Epithelial cell of prostate (primary cell): Measurements from ENCODE around the gene NCOA1.

Experiments
- DNase-seq: peaks from one replicate; pipeline ENCODE4 v3.0.0-alpha.2; 2011; ENCODE audit warnings: low read depth, low spot score
- H3K27ac ChIP-seq: fragments of 450-650 bp; 2 replicates; pipeline ENCODE4 v1.5.1; 2017; ENCODE audit warnings: mild to moderate bottlenecking

The NCOA1 gene

DNA sequence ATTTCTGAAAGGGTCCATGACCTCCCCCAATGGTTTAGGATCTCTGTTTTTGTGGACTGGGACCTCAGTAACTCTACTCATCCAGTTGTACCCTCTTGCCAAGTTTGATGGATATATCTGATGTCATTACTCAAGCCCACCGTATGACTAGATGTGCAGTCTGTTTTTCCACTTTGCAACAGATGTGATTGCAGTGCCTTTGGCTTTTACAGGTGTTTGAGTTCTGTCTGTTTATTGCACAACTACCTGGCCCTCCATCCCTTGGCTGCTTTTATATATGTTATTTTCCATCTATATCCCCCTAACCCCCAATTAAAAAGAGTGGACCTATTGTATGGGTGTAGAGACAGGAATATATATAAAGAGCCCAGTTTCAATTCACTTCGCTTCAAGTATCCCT is 10.8 kb downstream of the NCOA1 start:
- H3K27ac ChIP-seq = no peak overlapping the region
- DNase-seq = no peak

DNA sequence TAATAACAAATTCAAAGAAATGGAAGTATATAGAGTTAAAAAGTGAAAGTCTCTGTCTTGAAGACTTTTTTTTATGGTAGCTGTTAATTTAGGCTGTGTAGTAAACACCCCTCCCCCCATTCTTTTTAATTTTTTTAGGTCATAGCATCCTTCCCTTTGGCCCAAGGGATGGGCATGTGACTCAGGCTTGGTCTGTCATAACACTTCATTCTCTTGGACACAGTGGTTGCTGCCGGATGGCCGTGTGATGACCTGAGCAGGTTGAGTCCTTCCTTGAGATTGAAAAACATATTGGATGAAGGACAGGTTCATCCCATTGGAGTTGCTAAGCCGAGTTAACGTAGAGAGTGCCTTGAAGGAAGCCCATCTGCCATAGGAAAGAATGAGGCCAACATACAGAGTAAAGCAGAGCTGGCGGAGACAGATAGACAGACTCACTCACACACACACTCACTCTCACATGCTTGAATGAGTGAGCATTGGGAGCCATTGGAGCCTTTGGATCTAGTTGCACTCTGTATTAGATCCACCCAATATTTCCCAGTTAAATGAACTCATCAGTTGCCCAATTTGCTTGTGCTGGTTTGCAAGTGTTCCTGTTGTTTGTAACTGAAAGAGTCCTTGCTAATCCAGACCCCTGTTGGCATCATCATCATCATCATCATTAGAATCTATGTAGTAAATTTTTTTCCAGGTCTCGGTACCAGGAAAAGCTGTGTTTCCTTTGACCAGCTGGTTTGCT is 14.7 kb downstream of the NCOA1 start:
- DNase-seq = no peak
- no peak overlapping the region for H3K27ac ChIP-seq

DNA sequence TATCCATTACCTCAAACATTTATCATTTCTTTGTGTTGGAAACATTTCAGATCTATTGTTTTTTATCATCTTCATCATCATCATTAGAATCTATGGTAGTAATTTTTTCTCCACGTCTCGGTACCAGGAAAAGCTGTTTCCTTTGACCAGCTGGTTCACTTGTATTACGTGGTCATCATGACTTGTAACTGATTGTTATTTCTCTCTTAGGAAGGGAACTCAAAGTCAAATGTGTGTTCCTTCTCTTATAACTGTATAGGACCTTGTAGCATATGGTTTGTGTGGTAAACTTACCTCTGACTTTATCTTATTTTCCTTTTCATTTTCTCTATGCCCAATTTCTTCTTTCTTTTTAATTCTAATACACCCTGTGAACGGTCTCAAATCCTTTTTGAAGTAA is 16.5 kb downstream of the NCOA1 start:
- DNase-seq = no peak
- no peak overlapping the region for H3K27ac ChIP-seq

DNA sequence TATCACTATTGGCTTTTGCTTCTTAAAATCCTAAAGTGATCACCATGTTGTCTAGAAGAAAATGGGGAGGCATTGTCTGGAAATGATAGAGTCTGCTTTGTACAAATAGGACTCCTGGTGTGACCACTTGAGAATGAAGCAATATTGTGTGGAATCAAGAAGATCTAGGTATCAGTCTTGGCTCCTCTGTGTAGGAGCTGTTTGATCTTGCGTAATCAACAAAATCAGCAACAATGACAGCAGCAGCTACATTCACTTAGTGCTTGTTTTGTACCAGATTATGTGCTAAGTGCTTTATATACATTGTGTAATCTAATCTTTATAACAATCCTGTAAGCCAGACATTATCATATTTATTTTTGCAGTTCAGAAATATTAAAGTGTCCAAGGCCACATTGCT is 17.8 kb downstream of the NCOA1 start:
- no peak overlapping the region for H3K27ac ChIP-seq
- no peak for DNase-seq

DNA sequence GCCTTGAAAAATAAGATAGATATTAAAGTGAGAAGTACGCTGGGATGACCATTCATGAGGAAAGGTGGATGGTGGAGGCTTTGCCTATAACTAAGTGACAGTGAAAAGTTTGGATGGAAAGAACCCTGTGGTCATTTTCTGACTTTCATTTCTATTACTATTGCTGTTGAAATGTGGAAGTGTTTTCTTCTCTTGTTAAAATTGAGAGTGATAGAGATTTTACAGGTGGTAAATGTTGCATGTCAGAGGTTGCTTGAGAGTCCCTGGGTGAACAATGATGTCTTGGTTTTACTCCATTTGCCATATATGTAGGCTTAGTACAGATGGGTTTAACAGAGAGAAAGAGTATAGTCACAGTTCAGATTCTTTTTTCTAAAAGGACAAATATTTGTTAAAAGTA is 18.4 kb downstream of the NCOA1 start:
- no peak overlapping the region for H3K27ac ChIP-seq
- no peak for DNase-seq

DNA sequence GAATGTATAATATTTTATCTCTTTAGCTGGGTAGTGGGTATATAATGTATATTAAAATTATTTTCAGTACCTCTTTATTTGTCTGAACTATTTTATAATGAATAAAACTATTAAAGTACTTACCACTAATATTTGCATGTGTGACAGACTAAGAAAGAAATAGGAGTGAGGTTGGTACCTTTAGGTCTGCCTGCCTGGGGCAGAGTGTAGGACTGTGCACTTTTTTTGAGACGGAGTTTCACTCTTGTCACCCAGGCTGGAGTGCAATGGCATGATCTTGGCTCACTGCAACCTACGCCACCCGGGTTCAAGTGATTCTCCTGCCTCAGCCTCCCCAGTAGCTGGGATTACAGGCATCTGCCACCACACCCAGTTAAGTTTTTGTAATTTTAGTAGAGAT is 18.8 kb downstream of the NCOA1 start:
- DNase-seq = no peak
- H3K27ac ChIP-seq = no peak overlapping the region

DNA sequence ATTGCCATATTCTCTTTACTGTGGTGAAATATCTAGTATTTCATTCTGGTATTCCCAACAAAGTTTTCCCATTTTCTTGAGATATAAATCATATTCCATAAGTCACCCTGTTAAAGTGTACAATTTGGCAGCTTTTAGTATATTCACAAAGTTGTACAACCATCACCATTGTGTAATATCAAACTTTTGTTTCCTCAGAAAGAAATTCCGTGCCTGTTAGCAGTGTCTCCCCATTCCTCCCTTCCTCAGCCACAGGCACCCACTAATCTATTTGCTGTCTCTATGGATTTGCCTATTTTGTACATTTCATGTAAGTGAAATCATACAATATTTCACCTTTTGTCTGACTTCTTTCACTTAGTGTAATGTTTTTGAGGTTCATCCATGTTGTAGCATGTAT is 19.7 kb downstream of the NCOA1 start:
- no peak for DNase-seq
- no peak overlapping the region for H3K27ac ChIP-seq

DNA sequence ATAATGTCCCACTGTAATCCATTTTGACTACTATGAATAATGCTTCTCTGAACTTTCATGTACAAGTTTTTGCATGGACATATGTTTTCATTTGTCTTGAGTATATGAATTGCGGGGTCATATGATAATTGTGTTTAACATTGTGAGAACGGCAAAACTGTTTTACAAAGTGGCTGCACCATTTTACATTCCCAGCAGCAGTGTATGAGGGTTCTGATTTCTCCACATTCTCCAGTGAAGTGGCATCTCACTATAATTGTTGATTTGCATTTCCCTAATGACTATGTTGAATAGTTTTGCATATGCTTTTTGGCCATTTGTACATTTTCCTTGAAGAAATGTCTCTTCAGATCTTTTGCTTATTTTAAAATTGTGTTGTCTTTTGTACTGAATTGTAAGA is 20.1 kb downstream of the NCOA1 start:
- no peak for DNase-seq
- H3K27ac ChIP-seq = no peak overlapping the region

DNA sequence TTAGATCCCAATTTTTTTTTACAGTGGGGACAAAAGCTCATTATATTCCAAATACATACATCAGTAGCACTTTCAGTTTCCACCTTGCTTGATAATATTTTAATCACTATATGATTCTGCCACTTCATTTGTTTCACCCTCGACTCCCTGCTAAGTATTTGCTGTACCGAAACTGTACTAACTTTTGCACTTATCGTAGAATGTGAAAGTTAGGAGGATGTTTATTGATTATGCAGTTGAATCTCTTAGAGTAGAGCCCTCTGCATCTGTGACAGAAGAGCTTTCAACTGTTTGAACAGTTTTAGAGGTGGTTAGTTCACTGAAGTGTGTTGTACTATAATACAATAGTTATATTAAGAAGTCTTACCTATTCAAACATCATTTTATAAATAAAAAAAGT is 20.8 kb downstream of the NCOA1 start:
- DNase-seq = no peak
- no peak overlapping the region for H3K27ac ChIP-seq

DNA sequence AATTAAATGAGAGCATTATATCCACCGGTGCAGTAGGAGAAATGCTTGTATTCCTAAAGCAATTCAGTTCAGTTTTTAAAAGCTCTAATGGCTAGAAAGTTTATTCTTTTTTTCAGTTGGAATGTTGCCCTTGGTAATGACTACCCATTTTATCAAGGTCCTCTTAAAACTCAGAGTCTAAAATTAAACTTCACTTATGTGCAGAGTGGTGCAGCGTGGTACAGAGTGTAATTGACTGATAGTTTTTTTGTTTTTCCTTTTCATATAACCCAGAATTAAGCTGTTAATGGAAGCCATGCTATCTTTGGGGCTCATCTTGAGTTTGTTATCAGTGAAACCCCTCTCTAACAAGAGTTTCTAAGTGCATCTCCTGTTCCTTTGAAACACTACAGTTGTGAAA is 21.4 kb downstream of the NCOA1 start:
- H3K27ac ChIP-seq = no peak overlapping the region
- DNase-seq = no peak

DNA sequence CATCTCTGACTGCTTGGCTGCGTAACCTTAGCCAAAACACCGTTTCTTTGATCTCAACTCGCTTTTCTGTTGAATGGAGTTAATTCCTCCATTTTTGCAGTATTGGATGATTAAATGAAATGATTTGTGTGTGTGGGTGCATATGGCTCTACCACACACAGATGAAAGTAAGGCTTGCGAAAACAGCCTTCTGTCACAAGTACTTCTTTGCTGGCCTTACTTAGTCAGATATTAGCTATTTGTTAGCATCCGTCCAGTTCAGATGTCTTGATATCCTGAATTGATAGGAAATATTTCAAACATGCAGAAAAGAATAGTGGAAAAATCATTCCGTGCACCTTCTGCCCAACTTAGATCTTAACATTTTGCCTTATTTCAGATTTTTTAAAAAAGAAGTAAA is 21.8 kb downstream of the NCOA1 start:
- no peak for DNase-seq
- H3K27ac ChIP-seq = no peak overlapping the region

DNA sequence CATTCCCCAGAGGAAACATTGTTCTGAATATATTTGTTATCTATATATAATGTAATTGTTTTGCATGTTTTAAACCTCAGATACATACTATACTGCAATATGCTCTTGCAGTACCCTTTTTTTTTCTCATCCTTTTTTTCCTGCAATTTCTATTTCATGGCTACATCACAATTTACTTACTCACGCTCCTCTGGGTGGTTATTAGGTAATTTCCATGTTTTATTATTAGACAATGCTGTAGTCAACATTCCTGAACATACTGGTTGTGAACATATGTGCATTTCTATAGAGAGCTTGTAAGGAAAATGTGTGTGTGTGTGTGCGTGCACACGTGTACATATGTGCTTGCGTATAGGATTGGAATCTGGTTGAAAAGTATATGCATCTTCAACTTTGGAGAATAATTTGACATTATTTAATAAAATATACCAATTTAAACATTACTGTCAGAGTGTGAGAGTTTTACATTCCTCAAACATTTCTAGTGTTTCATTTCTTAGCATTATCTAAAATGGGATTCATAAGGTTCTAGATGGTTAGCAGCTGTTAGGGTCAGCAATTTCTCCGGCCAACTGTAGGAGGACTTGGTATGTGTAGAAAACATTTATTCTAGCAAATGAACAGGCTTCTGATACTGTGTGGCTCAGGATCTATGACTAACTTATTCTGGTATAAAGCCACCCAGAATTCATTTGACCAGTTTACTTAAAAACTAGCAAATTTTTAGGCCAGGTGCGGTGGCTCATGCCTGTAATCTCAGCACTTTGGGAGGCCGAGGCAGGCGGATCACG is 22.4 kb downstream of the NCOA1 start:
- DNase-seq = no peak
- H3K27ac ChIP-seq = no peak overlapping the region

DNA sequence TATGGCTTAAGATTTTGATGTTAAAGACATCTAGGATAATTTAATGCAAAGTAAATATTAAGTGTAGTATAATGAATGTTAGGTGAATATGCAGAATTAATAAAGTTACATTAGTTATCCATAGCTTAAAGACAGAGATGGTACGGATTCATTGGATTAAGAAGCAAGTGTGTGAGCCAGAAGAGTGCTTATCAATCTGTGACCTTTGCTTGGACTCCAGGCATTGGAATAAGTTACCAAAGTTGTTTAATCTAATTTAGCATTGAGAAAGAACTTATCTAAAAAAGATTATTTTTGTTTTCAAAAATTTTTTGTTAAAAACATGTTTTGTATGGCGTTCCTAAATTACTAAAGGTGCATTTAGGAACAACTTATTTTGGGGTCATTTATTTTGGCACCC is 23.8 kb downstream of the NCOA1 start:
- DNase-seq = no peak

DNA sequence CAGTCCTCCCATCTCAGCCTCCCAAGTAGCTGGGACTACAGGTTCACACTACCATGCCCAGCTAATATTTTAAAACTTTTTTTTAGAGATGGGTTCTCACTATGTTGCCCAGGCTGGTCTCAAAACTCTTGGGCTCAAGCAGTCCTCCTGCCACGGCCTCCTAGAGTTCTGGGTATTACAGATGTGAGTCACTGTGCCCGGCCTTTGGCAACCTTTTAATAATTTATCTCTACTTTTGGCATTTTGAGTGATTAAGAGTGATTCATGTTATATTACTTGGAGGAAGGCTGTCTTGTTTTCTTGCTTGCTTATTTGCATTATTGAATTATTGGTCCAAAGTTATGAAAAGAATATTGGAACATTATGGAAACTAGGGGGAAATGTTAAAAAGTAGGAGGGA is 24.3 kb downstream of the NCOA1 start:
- no peak for DNase-seq
- no peak overlapping the region for H3K27ac ChIP-seq

More for the DNA sequence above, 23.8 kb downstream of the NCOA1 start:
- H3K27ac ChIP-seq = no peak overlapping the region

DNA sequence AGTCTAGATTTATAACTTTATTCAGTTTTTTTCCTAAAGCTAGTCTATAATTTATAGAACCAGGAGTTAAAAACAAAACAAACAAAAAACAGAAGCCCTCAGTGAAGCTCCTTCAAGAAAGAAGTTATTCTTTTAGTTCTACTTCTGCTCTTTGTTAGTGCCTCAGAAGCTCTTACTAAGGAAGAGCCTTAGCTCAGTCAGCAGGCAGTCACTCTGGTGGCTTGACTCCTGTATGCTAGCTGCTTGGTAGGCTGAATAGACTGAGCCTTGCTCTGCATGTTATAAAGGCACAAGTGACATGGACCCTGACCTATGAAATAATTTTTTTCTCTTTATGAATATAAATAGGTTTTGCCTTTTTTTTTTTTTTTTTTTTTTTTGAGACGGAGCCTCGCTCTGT is 24.8 kb downstream of the NCOA1 start:
- no peak for DNase-seq
- no peak overlapping the region for H3K27ac ChIP-seq

DNA sequence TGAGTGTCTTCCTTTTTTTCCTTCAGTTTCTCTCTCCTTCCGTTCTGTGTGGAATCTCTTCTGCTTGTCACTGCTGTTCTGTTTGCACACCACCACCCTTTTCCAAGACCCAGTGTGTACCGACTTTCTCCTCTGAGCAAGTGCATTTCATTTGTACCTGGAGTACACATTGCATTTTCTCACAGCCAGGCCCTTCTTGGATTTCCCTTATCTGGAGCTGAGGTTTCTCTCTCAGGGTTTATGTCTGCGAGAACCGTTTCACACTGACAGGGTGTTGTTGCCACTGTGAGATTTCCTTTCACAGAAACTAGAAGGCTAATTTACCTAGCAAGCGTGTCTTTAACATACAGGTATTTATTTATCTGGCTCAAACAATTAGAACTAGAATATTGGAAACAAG is 26.2 kb downstream of the NCOA1 start:
- H3K27ac ChIP-seq = no peak overlapping the region
- DNase-seq = no peak

DNA sequence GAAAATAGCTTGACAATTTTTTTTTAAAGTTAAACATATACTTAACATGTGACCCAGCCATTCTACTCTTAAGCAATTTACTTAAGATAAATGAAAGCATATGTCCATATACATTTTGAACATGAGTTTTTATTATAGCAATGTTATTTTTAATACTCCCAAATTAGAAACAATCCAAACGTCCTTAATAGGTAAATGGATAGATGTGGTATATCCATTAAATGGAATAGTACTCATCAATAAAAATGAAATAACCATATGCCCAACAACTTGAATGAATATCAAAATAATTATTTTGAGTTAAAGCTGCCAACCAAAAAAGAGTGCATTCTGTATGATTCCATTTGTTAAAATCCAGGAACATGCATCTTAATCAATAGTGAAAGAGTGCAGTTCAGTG is 29.1 kb downstream of the NCOA1 start:
- no peak overlapping the region for H3K27ac ChIP-seq
- DNase-seq = no peak

DNA sequence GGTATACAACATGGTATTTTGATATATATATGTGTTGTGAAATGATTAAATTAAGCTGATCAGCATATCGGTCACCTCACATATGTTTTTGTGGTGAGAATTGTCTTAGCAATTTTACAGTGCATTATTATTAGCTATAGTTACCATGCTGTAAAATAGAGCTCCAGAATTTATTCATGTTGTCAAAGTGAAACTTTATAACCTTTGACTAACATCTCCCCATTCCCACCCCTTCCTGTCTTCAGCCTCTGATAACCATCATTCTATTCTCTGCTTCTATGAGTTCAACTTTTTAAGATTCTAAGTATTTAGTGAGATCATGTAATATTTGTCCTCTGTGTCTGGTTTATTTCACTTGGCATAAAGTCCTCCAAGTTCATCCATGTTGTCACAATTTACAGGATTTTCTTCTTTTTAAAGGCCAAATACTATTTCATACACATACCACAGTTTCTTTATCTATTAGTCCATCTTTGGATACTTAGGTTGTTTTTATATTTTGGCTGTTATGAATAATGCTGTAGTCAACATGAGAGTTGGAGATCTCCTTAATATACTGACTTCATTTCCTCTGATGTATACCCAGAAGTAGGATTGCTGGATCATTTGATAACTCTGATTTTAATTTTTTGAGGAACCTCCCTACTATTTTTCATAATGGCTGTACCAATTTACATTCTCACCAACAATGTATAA is 30.3 kb downstream of the NCOA1 start:
- DNase-seq = no peak
- H3K27ac ChIP-seq = no peak overlapping the region

DNA sequence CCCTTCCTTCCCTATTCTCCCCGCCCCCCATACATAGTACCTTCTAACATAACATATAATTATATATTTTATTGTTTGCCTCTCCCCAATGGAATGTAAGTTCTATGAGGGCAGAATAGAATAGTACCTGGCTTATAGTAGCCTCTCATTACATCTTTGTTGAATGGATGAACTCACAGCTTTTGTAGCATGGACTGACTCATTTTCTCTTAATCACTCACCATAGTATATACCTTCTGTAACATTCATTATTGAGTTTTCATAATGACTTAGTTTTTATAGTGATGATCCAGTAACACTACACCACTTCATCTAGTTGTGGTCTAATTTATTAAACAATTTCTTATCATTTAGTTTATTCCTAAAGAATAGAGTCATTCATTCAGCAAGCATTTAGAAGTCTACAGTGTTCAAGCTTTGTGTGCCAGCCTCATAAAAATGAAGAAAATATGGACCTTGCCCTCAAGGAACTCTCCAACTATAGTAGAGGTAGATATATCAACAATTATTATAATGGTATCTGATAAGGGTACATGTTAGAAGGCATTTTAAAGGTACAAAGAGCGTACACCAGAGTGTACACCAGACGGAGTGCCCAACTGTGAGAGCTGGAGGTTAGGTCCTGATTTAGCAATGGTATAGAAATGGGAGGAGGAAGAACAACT is 31.1 kb downstream of the NCOA1 start:
- no peak for DNase-seq
- H3K27ac ChIP-seq = no peak overlapping the region

DNA sequence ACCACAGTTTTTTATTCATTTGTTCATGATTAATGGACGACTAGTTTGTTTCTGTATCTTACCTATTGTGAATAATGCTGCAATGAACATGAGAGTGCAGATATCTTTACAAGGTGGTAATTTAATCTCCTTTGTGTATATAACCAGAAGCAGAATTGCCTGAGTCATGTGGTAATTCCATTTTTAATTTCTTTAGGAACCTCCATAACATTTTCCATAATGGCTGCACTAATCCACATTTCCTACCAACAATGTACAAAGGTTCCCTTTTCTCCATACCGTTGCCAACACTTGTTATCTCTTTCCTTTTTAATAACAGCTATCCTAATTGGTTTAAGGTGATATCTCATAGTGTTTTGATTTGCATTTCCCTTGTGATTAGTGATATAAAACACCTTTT is 36.5 kb downstream of the NCOA1 start:
- no peak for DNase-seq
- no peak overlapping the region for H3K27ac ChIP-seq

DNA sequence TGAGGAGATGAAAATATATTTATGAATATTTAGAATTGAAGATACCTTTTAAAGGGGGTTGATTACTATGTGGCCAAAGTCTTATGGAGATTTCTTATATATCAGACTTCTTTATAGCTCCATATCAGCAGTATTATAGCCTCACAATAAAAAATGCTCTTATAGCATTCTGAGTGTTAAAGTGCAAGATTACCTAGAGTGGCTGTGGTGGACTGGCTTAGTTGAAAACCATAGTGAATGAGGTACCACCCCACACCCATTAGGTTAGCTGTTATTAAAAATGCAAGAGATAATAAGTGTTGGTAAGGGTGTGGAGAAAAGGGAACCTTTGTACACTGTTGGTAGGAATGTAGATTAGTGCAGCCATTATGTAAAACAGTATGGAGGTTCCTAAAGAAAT is 39.7 kb downstream of the NCOA1 start:
- no peak overlapping the region for H3K27ac ChIP-seq
- no peak for DNase-seq
